ENCODE data around the gene STBD1.

DNA sequence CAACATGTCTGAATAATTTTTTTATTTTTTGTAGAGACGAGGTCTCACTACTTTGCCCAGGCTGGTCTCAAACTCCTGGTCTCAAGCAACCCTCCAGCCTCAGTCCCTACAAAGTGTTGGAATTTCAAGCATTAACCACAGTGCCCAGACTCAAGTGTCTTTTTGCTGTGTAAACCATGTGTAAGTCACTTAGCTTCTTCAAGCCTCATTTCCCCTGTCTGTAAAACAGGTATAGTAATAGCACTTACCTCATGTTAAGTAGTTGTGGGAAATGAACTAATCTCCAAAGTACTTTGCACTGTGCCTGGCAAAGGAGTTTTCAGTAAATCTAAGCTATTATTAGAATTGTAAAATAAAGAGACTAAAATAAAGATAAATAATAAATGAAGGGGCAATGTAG is 35.7 kb downstream of the STBD1 start:
- TF ChIP-seq POLR2A (IDR thresholded peaks at IDR 0.05) (no peak), EP300 (IDR thresholded peaks at IDR 0.05) (no peak)
- TF ChIP-seq, protein P1, sequence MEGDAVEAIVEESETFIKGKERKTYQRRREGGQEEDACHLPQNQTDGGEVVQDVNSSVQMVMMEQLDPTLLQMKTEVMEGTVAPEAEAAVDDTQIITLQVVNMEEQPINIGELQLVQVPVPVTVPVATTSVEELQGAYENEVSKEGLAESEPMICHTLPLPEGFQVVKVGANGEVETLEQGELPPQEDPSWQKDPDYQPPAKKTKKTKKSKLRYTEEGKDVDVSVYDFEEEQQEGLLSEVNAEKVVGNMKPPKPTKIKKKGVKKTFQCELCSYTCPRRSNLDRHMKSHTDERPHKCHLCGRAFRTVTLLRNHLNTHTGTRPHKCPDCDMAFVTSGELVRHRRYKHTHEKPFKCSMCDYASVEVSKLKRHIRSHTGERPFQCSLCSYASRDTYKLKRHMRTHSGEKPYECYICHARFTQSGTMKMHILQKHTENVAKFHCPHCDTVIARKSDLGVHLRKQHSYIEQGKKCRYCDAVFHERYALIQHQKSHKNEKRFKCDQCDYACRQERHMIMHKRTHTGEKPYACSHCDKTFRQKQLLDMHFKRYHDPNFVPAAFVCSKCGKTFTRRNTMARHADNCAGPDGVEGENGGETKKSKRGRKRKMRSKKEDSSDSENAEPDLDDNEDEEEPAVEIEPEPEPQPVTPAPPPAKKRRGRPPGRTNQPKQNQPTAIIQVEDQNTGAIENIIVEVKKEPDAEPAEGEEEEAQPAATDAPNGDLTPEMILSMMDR (IDR thresholded peaks at IDR 0.05), result no peak
